ENCODE measurements around the gene MTMR6.
"Not testable (repeated sequence)": the region's sequence is repeated elsewhere in the genome, so short reads cannot be mapped to it uniquely, and the experiment has no call there.

MTMR6 gene

DNA sequence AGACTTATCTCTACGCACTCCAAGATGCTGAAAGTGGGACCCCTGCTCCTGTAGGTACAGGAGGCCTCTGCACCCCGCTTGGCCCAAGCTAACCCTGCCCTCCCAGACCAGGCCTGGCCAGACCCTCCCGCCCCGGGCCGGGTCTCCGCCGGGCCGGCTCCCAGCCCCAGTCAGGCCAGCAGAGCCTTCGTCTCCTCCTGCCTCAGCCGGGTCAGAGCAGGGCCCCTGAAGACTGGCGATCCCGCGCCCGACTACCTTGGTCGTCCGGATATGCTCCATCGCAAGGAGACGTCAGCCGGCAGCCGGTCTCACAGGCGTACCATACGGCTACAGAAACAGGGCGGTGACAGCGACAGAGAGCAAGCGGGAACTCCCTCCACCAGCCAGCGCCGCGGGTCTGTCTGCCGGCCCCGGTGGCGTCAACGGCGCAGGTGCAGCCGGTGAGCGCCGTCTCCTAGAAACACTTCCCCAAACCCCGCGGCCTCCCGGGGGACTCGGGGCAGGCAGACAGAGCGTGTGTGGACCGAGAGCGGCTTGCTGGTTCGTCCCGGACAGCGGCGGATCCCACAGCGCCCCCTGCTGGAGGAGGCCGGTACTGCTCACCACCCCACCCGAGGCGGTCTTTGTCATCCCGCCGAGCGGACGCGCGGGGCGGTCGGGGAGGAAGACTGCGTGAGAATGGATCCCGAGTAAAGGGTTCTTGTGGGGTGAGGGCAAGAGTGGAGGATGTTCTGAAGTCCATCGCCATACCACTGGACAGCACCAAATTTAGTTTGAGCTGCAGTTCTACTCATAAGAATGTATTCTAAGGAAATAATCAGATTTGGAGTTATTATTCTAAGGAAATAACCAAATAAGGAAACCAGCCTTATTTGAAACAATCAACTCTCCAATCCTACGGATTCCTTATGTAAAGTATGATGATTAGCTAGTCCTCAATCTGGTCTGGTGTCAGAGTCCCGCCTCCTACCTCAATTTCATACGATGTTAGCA lies at the start of gene MTMR6:
Gene MTMR6 (minus strand): TSS at position 520 of the 993 bp plus-strand sequence. CDS start 241 bp downstream, at position 279.
- peak; percentile 93 for DNase-seq (ENCODE audit: low spot score)

DNA sequence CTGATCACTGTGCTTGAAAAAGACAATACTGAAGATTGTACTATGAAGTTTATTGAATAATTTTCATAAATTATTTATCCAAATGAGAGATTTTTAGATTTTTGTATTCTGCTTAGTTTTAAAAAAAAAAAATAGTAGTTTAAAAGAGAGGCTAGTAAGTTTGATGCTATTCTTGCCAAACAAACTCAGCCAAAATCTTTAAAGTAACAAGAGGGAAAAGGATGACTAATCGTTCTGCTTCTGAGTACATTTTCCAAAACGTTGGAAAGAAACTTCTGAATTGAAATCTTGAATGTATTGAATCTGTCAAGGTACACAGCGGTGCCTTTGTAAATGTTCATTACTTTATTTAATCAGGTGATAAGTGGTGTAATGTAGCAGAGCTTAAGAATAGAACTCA lies 48.6 kb upstream of the MTMR6 start:
- DNase-seq (ENCODE audit: low spot score), result no peak

GRCh38 chr13:25330541-25330940 lies 43.3 kb upstream of the MTMR6 start:
- no peak for DNase-seq (ENCODE audit: low spot score)

DNA sequence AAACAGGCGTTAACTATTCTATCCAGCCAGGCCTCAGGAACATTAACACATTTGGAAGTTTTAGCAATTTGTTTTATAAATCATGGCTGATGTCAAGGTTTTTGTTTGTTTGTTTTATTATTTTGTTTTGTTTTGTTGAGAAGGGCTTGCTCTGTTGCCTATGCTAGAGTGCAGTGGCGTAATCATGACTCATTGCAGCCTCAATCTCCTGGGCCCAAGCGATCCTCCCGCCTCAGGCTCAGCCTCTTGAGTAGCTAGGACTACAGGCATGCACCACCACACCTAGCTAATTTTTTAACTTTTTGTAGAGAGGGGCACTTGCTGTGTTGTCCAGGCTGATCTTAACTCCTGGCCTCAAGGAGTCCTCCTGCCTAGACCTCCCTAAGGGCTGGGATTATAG lies 42.4 kb upstream of the MTMR6 start:
- DNase-seq (ENCODE audit: low spot score), result no peak

- no peak for DNase-seq (ENCODE audit: low spot score)
Observed at GRCh38 chr13:25324100-25324499, 36.8 kb upstream of the MTMR6 start.

- no peak for DNase-seq (ENCODE audit: low spot score)
Observed at GRCh38 chr13:25319771-25320170, 32.5 kb upstream of the MTMR6 start.

DNA sequence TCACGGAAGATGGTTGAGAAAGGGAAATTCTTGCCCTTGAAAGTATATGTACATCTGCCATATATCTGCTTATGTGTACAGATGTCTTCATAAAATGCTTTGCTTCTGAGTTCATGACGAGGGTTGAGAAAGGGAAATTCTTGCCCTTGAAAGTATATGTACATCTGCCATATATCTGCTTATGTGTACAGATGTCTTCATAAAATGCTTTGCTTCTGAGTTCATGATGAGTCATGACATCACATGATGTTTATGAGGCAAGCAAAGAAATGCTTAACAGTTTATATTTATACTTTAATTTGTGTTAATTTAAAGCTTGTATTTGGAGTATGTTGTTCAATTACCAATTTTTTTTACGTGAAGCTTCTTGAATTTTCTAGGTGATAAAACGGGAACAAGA lies 31.7 kb upstream of the MTMR6 start:
- not testable (repeated sequence) for DNase-seq (ENCODE audit: low spot score)

- no peak for DNase-seq (ENCODE audit: low spot score)
Observed at GRCh38 chr13:25310891-25311290, 23.6 kb upstream of the MTMR6 start.

GRCh38 chr13:25306671-25307464 lies 19.6 kb upstream of the MTMR6 start:
- no peak for DNase-seq (ENCODE audit: low spot score)

GRCh38 chr13:25302121-25302520 lies 14.8 kb upstream of the MTMR6 start:
- no peak for DNase-seq (ENCODE audit: low spot score)

- peak; percentile 91 for DNase-seq (ENCODE audit: low spot score)
Observed at GRCh38 chr13:25301347-25302113, 14.2 kb upstream of the MTMR6 start, which contains the start of gene NUP58. Gene NUP58 (plus strand): TSS chr13:25301625. CDS start chr13:25301774, 149 bp downstream.

DNA sequence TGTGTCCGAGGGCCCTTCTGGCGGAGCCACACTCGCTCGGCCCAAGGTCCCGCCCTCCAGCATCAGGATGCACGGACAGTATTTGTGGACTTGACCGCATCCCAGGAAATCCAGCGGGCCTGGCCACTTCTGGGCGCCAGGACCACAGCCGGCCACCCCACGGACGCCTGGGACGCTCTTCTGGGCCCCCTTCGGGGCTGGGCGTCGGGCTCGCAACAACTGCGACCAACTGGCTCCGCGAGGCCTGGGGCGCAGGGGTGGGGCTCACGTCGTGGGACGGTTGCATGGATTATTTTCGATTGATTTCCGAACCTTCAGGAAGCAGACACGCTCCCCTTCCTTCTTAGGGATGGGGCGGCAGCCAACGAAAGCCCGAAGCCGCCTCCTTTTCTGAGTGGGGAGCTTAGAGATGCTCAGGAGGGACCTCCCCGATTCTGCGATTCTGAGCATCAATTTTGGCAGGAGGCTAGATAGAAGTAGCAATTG lies 13.6 kb upstream of the MTMR6 start:
- DNase-seq (ENCODE audit: low spot score), result no peak

GRCh38 chr13:25295701-25296100 lies 8.4 kb upstream of the MTMR6 start:
- DNase-seq (ENCODE audit: low spot score), result no peak

- DNase-seq (ENCODE audit: low spot score), result no peak
Observed at GRCh38 chr13:25295228-25295627, 7.9 kb upstream of the MTMR6 start.

DNA sequence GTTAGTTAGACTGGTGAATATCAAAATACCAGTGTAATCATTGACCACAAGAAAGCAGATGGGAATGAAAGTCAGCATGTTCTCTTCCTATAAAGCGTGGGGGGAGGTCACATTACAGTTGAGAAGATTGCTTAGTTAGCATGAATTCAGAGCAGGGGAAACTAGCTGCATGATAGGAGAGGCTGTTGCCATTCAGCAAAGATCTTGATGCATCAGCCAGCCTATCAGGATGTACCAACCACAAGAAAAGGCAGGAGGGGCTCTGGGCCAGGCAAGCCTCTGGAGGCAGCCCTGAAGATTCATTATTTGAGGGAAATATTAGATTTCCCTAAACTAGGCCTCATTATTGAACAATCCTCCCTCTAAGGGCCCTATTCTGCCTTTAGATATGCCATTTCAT lies 5.0 kb upstream of the MTMR6 start:
- peak; percentile 34 for DNase-seq (ENCODE audit: low spot score)

DNA sequence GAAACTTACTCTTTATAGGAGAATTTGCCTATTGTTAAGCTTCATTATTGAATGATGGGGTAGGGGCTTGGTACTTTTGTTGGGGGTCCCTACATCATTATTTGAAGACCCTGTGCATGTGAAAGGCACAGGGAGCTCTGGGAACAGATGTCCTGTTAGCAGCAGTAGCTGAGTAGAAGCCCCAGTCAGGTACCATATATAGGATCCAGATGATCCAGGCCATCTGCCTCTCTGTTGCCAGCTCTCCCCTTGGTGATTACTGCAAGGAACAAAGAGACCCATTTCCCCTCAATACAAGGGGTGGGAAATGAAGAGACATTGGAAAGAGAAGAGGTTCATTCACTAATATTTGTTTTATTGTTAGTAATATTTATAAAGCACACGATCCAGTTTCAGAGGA lies 4.4 kb upstream of the MTMR6 start:
- DNase-seq (ENCODE audit: low spot score), result no peak

- DNase-seq (ENCODE audit: low spot score), result no peak
Observed at GRCh38 chr13:25288966-25289365, 1.7 kb upstream of the MTMR6 start.

GRCh38 chr13:25286308-25286968 lies 850 bp downstream of the MTMR6 start:
- peak; percentile 37 for DNase-seq (ENCODE audit: low spot score)

DNA sequence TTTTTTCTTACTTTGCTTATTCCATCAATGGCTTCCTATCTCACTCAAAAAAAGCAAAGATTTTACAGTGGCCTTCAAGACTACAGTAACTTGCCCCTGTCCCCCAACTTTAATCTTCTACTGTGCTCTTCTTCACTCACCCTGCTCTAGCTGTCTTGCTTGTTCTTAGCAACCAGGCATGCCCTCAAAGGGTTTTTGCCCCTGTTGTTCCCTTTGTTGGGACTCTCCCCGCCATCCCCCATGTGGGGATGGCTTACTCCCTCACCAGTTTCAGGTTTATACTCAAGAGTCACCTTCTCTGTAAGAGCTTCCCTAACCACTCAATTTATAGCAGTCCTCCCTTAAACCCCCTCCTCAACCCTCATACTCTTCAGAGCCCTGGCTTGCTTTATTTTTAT lies 5.4 kb downstream of the MTMR6 start:
- DNase-seq (ENCODE audit: low spot score), result no peak

DNA sequence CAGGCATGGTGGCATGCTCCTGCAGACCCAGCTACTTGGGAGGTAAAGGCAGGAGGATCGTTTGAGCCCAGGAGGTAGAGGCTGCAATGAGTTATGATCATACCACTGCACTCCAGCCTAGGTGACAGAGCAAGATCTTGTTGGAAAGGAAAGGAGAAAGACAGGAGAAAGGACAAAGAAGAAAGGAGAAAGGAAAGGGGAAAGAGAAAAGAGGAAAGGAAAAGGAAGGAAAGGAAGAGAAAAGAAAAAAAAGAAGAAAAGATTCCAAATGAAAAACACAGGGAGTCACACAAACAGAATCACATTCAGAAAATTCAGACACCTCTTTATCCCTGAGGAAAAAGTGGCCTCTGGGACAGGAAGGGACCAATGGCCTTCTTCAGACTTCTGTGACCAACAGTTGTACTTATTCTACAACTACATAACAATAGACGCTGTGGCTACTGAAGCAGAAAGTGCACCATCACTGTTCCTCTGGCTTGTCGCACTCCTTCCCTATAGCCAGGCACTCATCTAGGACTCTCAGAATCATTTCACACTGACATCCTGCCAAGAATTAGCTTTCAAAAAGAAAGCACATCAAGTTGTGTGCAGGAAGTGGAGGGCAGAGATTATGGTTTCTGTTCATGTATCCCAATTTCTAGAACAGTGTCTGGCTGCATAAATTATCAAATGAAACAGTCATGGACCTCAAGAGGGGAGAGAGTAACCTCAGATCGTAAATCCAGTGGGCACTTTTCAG lies 5.9 kb downstream of the MTMR6 start:
- no peak for DNase-seq (ENCODE audit: low spot score)

DNA sequence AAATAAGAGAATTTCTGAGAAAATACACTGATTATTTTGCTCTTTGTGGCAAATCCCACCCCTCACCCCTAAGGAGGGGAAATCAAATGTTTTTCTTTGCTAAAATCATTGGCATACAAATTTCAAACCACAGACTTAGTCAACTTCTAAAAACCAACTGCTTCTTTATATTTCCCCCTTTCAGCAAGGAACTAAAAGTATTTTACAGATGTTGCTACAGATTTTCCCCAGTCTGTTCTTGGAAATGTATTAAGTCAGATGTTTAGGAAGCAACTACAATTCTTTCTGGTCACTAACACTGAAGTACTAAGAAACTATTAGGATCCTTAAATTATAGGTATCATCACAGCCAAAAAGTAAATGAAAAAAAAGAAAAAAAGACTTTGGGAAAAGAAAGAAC lies 6.9 kb downstream of the MTMR6 start:
- DNase-seq (ENCODE audit: low spot score), result no peak
